Measurements from ENCODE around the gene TRIM71.

GRCh38 chr3:32859604-32860237 is 41.9 kb downstream of the TRIM71 start:
- TF ChIP-seq EZH2phosphoT487 (IDR thresholded peaks at IDR 0.05; ENCODE audit: borderline replicate concordance, low read length): no peak
- no peak for TF ChIP-seq CTCF (IDR thresholded peaks at IDR 0.05; ENCODE audit: low read depth, low read length, poor library complexity, severe bottlenecking)
